H9 (cell line): ENCODE results near the gene MRRF. TPM values are rescaled to one million over a fixed set of nuclear protein-coding genes. Genes with fewer than 3 reads are reported as not detected.

ENCODE experiments used
- DNase-seq: peaks from one replicate; pipeline ENCODE4 v3.0.0-alpha.2; 2017
- H2AFZ ChIP-seq: one replicate; pipeline ENCODE4 v1.6.1; 2013; ENCODE audit warnings: mild to moderate bottlenecking, low read length, control low read depth, moderate library complexity
- H2AK5ac ChIP-seq: 2 replicates; pipeline ENCODE4 v1.6.1; 2013; ENCODE audit warnings: low read length, control low read depth, mixed read lengths; ENCODE audit not compliant: insufficient read length
- H2BK120ac ChIP-seq: one replicate; pipeline ENCODE4 v1.6.1; 2013; ENCODE audit warnings: low read depth, mild to moderate bottlenecking, low read length, control low read depth, inconsistent platforms; ENCODE audit not compliant: poor library complexity, severe bottlenecking
- H2BK12ac ChIP-seq: 2 replicates; pipeline ENCODE4 v1.6.1; 2013; ENCODE audit warnings: low read length, control low read depth, mixed read lengths, low read depth; ENCODE audit not compliant: insufficient read length
- H2BK15ac ChIP-seq: 2 replicates; pipeline ENCODE4 v1.6.1; 2013; ENCODE audit warnings: low read depth, low read length, control low read depth
- H2BK20ac ChIP-seq: one replicate; pipeline ENCODE4 v1.6.1; 2013; ENCODE audit warnings: low read depth, mild to moderate bottlenecking, low read length, control low read depth, inconsistent platforms; ENCODE audit not compliant: poor library complexity, severe bottlenecking
- H2BK5ac ChIP-seq: 2 replicates; pipeline ENCODE4 v1.6.1; 2013; ENCODE audit warnings: low read length, control low read depth, mixed read lengths; ENCODE audit not compliant: insufficient read length
- H3K14ac ChIP-seq: 2 replicates; pipeline ENCODE4 v1.6.1; 2013; ENCODE audit warnings: low read length, control low read depth; ENCODE audit not compliant: insufficient read depth
- H3K18ac ChIP-seq: 2 replicates; pipeline ENCODE4 v1.6.1; 2013; ENCODE audit warnings: low read depth, mild to moderate bottlenecking, mixed read lengths, low read length, control low read depth; ENCODE audit not compliant: insufficient read length
- H3K23ac ChIP-seq: 2 replicates; pipeline ENCODE4 v1.6.1; 2013; ENCODE audit warnings: low read length, control low read depth, mixed read lengths, low read depth; ENCODE audit not compliant: insufficient read length
- H3K23me2 ChIP-seq: 2 replicates; pipeline ENCODE4 v1.6.1; 2013; ENCODE audit warnings: low read depth, mild to moderate bottlenecking, mixed read lengths, low read length, control low read depth; ENCODE audit not compliant: insufficient read length, poor library complexity, severe bottlenecking
- H3K27ac ChIP-seq: 2 replicates; pipeline ENCODE4 v1.5.1; 2013; ENCODE audit warnings: low read length, control low read depth, mixed read lengths, low read depth; ENCODE audit not compliant: insufficient read length
- H3K27me3 ChIP-seq: 2 replicates; pipeline ENCODE4 v1.6.1; 2013; ENCODE audit warnings: low read length, control low read depth, inconsistent platforms; ENCODE audit not compliant: insufficient read depth
- H3K4ac ChIP-seq: 2 replicates; pipeline ENCODE4 v1.6.1; 2013; ENCODE audit warnings: low read depth, mild to moderate bottlenecking, control low read depth, inconsistent platforms, low read length, moderate library complexity
- H3K4me1 ChIP-seq: 2 replicates; pipeline ENCODE4 v1.6.1; 2013; ENCODE audit warnings: low read length, control low read depth, inconsistent platforms; ENCODE audit not compliant: insufficient read depth
- H3K4me2 ChIP-seq: 2 replicates; pipeline ENCODE4 v1.6.1; 2013; ENCODE audit warnings: low read length, control low read depth, mixed read lengths; ENCODE audit not compliant: insufficient read length, insufficient read depth
- H3K56ac ChIP-seq: 2 replicates; pipeline ENCODE4 v1.6.1; 2013; ENCODE audit warnings: low read depth, mild to moderate bottlenecking, mixed read lengths, low read length, control low read depth; ENCODE audit not compliant: insufficient read length
- H3K79me1 ChIP-seq: 2 replicates; pipeline ENCODE4 v1.6.1; 2013; ENCODE audit warnings: low read depth, mild to moderate bottlenecking, moderate library complexity, low read length, control low read depth, inconsistent platforms; ENCODE audit not compliant: insufficient read depth, poor library complexity, severe bottlenecking
- H3K79me2 ChIP-seq: 2 replicates; pipeline ENCODE4 v1.6.1; 2013; ENCODE audit warnings: low read length, control low read depth, inconsistent platforms; ENCODE audit not compliant: insufficient read depth
- H3K9ac ChIP-seq: 2 replicates; pipeline ENCODE4 v1.6.1; 2013; ENCODE audit warnings: low read length, control low read depth, mixed read lengths; ENCODE audit not compliant: insufficient read length; ENCODE audit errors: extremely low read depth
- H3K9me3 ChIP-seq: one replicate; pipeline ENCODE4 v1.6.1; 2013; ENCODE audit warnings: low read depth, low read length, inconsistent platforms; ENCODE audit not compliant: control insufficient read depth
- H3T11ph ChIP-seq: one replicate; pipeline ENCODE4 v1.6.1; 2013; ENCODE audit warnings: mild to moderate bottlenecking, low read length, control low read depth, inconsistent platforms
- H4K20me1 ChIP-seq: one replicate; pipeline ENCODE4 v1.6.1; 2013; ENCODE audit not compliant: control insufficient read depth, insufficient read length, insufficient read depth
- H4K5ac ChIP-seq: 2 replicates; pipeline ENCODE4 v1.6.1; 2013; ENCODE audit warnings: low read depth, mild to moderate bottlenecking, mixed read lengths, low read length, control low read depth; ENCODE audit not compliant: insufficient read length
- H4K8ac ChIP-seq: replicated peaks from 2 replicates; pipeline ENCODE4 v1.6.1; 2013; ENCODE audit warnings: low read length, control low read depth, mixed read lengths, low read depth; ENCODE audit not compliant: insufficient read length
- H4K91ac ChIP-seq: 2 replicates; pipeline ENCODE4 v1.6.1; 2013; ENCODE audit warnings: low read depth, mild to moderate bottlenecking, moderate library complexity, mixed read lengths, low read length, control low read depth; ENCODE audit not compliant: insufficient read length
- H3K27ac Mint-ChIP-seq, 3 experiments: 2 replicates in 2 of 3; 3 replicates in 1 of 3; pipeline ENCODE4 v1.8.0; 2020 to 2021; ENCODE audit warnings: mixed read lengths in 3 of 3, mild to moderate bottlenecking in 1 of 3, moderate library complexity in 1 of 3
- H3K27me3 Mint-ChIP-seq: 2 replicates; pipeline ENCODE4 v1.8.0; 2021; ENCODE audit warnings: low read depth, mild to moderate bottlenecking, moderate library complexity, mixed read lengths
- H3K36me3 Mint-ChIP-seq, 3 experiments: 2 replicates in 2 of 3; 3 replicates in 1 of 3; pipeline ENCODE4 v1.8.0; 2020 to 2021; ENCODE audit warnings: low read depth in 3 of 3, mixed read lengths in 3 of 3; ENCODE audit not compliant: insufficient read depth in 1 of 3
- H3K4me1 Mint-ChIP-seq, 2 experiments: 2 replicates each; pipeline ENCODE4 v1.8.0; 2020; ENCODE audit warnings: mixed read lengths in 2 of 2
- H3K4me3 Mint-ChIP-seq, 2 experiments: 2 replicates in 1 of 2; 3 replicates in 1 of 2; pipeline ENCODE4 v1.8.0; 2020 to 2021; ENCODE audit warnings: mild to moderate bottlenecking in 2 of 2, mixed read lengths in 2 of 2, moderate library complexity in 1 of 2
- H3K9me3 Mint-ChIP-seq, 2 experiments: 2 replicates in 1 of 2; 3 replicates in 1 of 2; pipeline ENCODE4 v1.8.0; 2020; ENCODE audit warnings: mild to moderate bottlenecking in 2 of 2, mixed read lengths in 2 of 2, moderate library complexity in 1 of 2
- CTCF ChIP-seq: fragments of 200-600 bp; sonication (generic); conservative IDR thresholded peaks from 3 replicates; pipeline ENCODE4 v1.8.0; 2021; ENCODE audit warnings: antibody characterized with exemption, mild to moderate bottlenecking
- WGBS: extraction: QIAGEN DNeasy Blood & Tissue Kit; methylation state at CpG from one replicate; pipeline ENCODE4 v1.1.7; 2013; ENCODE audit warnings: missing lambda C conversion rate, low lambda C conversion rate, mixed read lengths; ENCODE audit not compliant: insufficient read length; ENCODE audit errors: extremely low coverage; 5-methylcytosine and 5-hydroxymethylcytosine counted together
- total RNA-seq: library from RNA; stranded (reverse); gene quantifications from 2 replicates; pipeline ENCODE4 v1.2.1, GENCODE V29; 2021

The MRRF gene
- total RNA-seq, 1 experiment from 2014 or later, result 33.7 TPM

- Histone ChIP-seq H4K91ac (no peak overlapping the region), H2BK12ac (no peak overlapping the region), H2AFZ (no peak overlapping the region), H3K79me2 (no peaks in the 10 kb centered on the region), H3K23me2 (peaks cover 20% of the 10 kb centered on the region), H3T11ph (no peak overlapping the region), H3K79me1 (no peaks in the 10 kb centered on the region), H4K8ac (no peak overlapping the region), H3K14ac (no peak overlapping the region), H3K56ac (no peak overlapping the region), H3K27me3 (peaks cover 83% of the 10 kb centered on the region), H2BK15ac (no peak overlapping the region), H4K20me1 (peaks cover 2% of the 10 kb centered on the region), H3K4me1 (peaks cover 4% of the 10 kb centered on the region; the same call in 1 of the 2 replicates), H3K4ac (no peak overlapping the region), H2BK20ac (no peak overlapping the region), H3K23ac (no peak overlapping the region), H3K27ac (no peak overlapping the region), H2BK5ac (no peak overlapping the region), H2AK5ac (no peak overlapping the region), H3K9me3 (no peaks in the 10 kb centered on the region), H2BK120ac (no peak overlapping the region), H3K4me2 (peak overlapping the region; percentile 37), H3K18ac (no peak overlapping the region), H4K5ac (no peak overlapping the region), H3K9ac (no peak overlapping the region)
- peaks cover 37 to 48% of the 10 kb centered on the region in 2 experiments for H3K4me1 Mint-ChIP-seq
- H3K4me3 Mint-ChIP-seq, result peak overlapping the region in 1 of 2 experiments; percentile 72; a peak in 2 of 5 replicates
- peaks cover 3 to 6% of the 10 kb centered on the region in 2 experiments for H3K9me3 Mint-ChIP-seq
- H3K36me3 Mint-ChIP-seq, result peaks cover 0 to 7% (median 0%) of the 10 kb centered on the region in 3 experiments; a peak in 2 of 7 replicates
- H3K27me3 Mint-ChIP-seq, result peaks cover 99% of the 10 kb centered on the region
- TF ChIP-seq CTCF, result no peak
- no peak for DNase-seq
- no peak overlapping the region; a peak in 1 of 7 replicates for H3K27ac Mint-ChIP-seq
- no CpG with 5 or more reads among the region's 35 CpGs for WGBS
Observed at GRCh38 chr9:122216798-122217418, 47.8 kb upstream of the MRRF start.
